Measurements from ENCODE around the gene NRCAM. TPM values are rescaled to one million over a fixed set of nuclear protein-coding genes. Genes with fewer than 3 reads are reported as not detected.

Gene NRCAM
- total and polyA plus RNA-seq, 2 of the 8 experiments (the other 6 are each of a cell fraction or from before 2014, with no cell fraction given): 2.7 to 3.8 TPM

- TF ChIP-seq, protein P1, sequence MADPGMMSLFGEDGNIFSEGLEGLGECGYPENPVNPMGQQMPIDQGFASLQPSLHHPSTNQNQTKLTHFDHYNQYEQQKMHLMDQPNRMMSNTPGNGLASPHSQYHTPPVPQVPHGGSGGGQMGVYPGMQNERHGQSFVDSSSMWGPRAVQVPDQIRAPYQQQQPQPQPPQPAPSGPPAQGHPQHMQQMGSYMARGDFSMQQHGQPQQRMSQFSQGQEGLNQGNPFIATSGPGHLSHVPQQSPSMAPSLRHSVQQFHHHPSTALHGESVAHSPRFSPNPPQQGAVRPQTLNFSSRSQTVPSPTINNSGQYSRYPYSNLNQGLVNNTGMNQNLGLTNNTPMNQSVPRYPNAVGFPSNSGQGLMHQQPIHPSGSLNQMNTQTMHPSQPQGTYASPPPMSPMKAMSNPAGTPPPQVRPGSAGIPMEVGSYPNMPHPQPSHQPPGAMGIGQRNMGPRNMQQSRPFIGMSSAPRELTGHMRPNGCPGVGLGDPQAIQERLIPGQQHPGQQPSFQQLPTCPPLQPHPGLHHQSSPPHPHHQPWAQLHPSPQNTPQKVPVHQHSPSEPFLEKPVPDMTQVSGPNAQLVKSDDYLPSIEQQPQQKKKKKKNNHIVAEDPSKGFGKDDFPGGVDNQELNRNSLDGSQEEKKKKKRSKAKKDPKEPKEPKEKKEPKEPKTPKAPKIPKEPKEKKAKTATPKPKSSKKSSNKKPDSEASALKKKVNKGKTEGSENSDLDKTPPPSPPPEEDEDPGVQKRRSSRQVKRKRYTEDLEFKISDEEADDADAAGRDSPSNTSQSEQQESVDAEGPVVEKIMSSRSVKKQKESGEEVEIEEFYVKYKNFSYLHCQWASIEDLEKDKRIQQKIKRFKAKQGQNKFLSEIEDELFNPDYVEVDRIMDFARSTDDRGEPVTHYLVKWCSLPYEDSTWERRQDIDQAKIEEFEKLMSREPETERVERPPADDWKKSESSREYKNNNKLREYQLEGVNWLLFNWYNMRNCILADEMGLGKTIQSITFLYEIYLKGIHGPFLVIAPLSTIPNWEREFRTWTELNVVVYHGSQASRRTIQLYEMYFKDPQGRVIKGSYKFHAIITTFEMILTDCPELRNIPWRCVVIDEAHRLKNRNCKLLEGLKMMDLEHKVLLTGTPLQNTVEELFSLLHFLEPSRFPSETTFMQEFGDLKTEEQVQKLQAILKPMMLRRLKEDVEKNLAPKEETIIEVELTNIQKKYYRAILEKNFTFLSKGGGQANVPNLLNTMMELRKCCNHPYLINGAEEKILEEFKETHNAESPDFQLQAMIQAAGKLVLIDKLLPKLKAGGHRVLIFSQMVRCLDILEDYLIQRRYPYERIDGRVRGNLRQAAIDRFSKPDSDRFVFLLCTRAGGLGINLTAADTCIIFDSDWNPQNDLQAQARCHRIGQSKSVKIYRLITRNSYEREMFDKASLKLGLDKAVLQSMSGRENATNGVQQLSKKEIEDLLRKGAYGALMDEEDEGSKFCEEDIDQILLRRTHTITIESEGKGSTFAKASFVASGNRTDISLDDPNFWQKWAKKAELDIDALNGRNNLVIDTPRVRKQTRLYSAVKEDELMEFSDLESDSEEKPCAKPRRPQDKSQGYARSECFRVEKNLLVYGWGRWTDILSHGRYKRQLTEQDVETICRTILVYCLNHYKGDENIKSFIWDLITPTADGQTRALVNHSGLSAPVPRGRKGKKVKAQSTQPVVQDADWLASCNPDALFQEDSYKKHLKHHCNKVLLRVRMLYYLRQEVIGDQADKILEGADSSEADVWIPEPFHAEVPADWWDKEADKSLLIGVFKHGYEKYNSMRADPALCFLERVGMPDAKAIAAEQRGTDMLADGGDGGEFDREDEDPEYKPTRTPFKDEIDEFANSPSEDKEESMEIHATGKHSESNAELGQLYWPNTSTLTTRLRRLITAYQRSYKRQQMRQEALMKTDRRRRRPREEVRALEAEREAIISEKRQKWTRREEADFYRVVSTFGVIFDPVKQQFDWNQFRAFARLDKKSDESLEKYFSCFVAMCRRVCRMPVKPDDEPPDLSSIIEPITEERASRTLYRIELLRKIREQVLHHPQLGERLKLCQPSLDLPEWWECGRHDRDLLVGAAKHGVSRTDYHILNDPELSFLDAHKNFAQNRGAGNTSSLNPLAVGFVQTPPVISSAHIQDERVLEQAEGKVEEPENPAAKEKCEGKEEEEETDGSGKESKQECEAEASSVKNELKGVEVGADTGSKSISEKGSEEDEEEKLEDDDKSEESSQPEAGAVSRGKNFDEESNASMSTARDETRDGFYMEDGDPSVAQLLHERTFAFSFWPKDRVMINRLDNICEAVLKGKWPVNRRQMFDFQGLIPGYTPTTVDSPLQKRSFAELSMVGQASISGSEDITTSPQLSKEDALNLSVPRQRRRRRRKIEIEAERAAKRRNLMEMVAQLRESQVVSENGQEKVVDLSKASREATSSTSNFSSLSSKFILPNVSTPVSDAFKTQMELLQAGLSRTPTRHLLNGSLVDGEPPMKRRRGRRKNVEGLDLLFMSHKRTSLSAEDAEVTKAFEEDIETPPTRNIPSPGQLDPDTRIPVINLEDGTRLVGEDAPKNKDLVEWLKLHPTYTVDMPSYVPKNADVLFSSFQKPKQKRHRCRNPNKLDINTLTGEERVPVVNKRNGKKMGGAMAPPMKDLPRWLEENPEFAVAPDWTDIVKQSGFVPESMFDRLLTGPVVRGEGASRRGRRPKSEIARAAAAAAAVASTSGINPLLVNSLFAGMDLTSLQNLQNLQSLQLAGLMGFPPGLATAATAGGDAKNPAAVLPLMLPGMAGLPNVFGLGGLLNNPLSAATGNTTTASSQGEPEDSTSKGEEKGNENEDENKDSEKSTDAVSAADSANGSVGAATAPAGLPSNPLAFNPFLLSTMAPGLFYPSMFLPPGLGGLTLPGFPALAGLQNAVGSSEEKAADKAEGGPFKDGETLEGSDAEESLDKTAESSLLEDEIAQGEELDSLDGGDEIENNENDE (IDR thresholded peaks at IDR 0.05; ENCODE audit: insufficient replicate concordance, low read length): no peak
- no peak for TF ChIP-seq SRF (IDR thresholded peaks at IDR 0.05; ENCODE audit: low read depth, low read length)
- no peak for TF ChIP-seq RBBP5 (IDR thresholded peaks at IDR 0.05; ENCODE audit: borderline replicate concordance, low read depth, low read length)
- TF ChIP-seq KDM4A (IDR thresholded peaks at IDR 0.05; ENCODE audit: low read depth, low read length, severe bottlenecking): no peak
Measured at GRCh38 chr7:108448584-108449505, 7.4 kb downstream of the NRCAM start (continued).

Data from H1 (cell line).